Coronary artery (tissue), 2 donors: ENCODE results near the gene PDE4A.
"Not testable (repeated sequence)": the region's sequence is repeated elsewhere in the genome, so short reads cannot be mapped to it uniquely, and the experiment has no call there.

Experiments used
- DNase-seq: peaks from one replicate; pipeline ENCODE4 v3.0.0-alpha.2; 2017; ENCODE audit warnings: low spot score
- H3K27ac ChIP-seq, 2 donors: fragments of 200-600 bp; sonication (generic); one replicate each; pipeline ENCODE4 v1.5.1; 2016 to 2019
- H3K4me3 ChIP-seq: fragments of 200-600 bp; sonication (generic); 2 replicates; pipeline ENCODE4 v1.5.1; 2016; ENCODE audit warnings: mild to moderate bottlenecking, moderate library complexity
- TF ChIP-seq, protein P1 (sequence below): fragments of 200-600 bp; sonication (generic); IDR thresholded peaks from one replicate; pipeline ENCODE4 v1.5.1; 2019; ENCODE audit warnings: antibody characterized with exemption

Gene PDE4A

DNA sequence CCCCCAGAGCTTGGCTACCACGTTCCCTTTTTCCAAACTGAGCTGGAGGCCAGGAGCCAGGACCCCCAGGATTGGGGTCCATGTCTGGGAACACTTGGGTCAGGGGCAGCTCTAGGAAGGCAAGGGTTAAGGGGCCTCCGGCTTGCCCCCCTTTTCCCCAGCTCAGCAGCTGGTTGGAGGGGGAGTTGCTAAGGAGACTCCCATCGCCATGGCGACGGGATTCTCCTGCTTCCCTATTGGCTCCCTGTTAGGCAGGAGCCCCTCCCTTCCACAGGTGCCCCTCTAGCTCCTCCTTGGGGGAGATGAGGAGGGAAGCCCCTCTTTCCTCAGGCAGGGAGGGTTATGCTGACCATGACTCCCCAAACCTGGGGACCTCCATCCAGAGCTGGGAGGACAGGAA is 33.9 kb downstream of the PDE4A start:
- TF ChIP-seq, protein P1, sequence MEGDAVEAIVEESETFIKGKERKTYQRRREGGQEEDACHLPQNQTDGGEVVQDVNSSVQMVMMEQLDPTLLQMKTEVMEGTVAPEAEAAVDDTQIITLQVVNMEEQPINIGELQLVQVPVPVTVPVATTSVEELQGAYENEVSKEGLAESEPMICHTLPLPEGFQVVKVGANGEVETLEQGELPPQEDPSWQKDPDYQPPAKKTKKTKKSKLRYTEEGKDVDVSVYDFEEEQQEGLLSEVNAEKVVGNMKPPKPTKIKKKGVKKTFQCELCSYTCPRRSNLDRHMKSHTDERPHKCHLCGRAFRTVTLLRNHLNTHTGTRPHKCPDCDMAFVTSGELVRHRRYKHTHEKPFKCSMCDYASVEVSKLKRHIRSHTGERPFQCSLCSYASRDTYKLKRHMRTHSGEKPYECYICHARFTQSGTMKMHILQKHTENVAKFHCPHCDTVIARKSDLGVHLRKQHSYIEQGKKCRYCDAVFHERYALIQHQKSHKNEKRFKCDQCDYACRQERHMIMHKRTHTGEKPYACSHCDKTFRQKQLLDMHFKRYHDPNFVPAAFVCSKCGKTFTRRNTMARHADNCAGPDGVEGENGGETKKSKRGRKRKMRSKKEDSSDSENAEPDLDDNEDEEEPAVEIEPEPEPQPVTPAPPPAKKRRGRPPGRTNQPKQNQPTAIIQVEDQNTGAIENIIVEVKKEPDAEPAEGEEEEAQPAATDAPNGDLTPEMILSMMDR: no peak
- no peak for DNase-seq
- H3K27ac ChIP-seq: no peak overlapping the region
- no peak overlapping the region for H3K4me3 ChIP-seq

- not testable (repeated sequence) for H3K4me3 ChIP-seq, DNase-seq, H3K27ac ChIP-seq
Measured at GRCh38 chr19:10458733-10459132, 38.4 kb downstream of the PDE4A start.

- H3K4me3 ChIP-seq: peak overlapping the region; percentile 66
- TF ChIP-seq, protein P1: no peak
- DNase-seq: no peak
- H3K27ac ChIP-seq: no peak overlapping the region
Measured at GRCh38 chr19:10460714-10461046, 40.3 kb downstream of the PDE4A start.

DNA sequence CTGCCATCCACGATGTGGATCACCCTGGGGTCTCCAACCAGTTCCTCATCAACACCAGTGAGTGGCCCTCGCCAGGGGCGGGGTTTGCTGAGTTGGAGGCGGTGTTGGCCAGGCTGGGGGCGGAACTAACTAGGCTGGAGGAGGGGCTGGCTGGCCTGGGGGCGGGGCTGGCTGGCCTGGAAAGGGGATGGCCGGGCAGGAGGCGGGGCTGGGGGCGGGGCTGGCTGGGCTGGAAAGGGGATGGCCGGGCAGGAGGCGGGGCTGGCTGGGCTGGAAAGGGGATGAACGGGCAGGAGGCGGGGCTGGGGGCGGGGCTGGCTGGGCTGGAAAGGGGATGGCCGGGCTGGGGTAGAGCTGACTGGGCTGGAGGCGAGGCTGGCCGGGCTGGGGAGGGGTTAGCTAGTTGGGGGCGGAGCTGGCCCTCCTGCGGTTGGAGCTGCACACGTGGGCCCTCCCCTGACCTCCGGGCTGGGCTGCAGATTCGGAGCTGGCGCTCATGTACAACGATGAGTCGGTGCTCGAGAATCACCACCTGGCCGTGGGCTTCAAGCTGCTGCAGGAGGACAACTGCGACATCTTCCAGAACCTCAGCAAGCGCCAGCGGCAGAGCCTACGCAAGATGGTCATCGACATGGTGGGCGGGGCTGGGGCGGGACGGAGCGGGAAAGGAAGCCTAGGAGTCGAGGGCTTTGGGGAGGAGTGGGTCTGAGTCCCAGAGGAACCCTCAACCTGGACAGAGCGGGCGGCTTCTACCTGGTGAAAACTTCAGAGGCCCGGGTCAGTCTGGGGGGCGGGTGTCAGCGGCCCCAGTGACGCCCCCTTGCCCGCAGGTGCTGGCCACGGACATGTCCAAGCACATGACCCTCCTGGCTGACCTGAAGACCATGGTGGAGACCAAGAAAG is 41.0 kb downstream of the PDE4A start:
- Histone ChIP-seq H3K27ac (no peak overlapping the region), H3K4me3 (peak overlapping the region; percentile 66)
- TF ChIP-seq, protein P1: no peak
- peak; percentile 94 for DNase-seq

DNA sequence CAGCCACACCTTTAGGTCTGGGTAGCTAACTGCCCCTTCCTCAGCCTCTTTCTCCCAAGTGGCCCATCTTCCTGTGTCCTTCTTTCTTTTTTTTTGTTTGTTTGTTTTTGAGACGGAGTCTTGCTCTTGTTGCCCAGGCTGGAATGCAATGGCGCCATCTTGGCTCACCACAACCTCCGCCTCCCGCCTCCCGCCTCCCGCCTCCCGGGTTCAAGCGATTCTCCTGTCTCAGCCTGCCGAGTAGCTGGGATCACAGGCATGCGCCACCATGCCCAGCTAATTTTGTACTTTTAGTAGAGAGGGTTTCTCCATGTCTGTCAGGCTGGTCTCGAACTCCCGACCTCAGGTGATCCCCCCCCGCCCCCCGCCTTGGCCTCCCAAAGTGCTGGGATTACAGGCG is 41.7 kb downstream of the PDE4A start:
- H3K4me3 ChIP-seq, DNase-seq: not testable (repeated sequence)

DNA sequence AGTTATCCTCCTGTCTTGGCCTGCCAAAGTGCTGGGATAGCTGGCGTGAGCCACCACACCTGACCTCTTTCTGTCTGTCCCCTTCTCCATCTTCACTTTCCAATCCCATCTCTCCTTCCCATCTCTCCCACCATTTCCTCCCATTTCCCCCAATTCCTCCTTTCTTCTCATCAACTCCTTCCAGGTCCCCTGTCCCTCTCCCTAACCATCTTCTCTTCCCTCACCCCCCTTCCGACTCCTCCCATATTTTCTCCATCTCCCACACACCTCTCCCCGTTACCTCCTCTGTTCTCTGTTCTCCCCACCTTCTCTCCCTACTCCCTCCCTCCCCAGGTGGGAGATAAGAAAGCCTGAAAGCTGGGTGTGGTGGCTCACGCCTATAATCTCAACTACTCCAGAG is 42.2 kb downstream of the PDE4A start:
- no peak overlapping the region for H3K27ac ChIP-seq
- no peak for DNase-seq
- H3K4me3 ChIP-seq: no peak overlapping the region
- TF ChIP-seq, protein P1: no peak

More for the DNA sequence above, 41.7 kb downstream of the PDE4A start:
- not testable (repeated sequence) for H3K27ac ChIP-seq

- Histone ChIP-seq H3K4me3 (no peak overlapping the region), H3K27ac (no peak overlapping the region)
- TF ChIP-seq, protein P1: no peak
- DNase-seq: no peak
Measured at GRCh38 chr19:10464456-10464855, 44.1 kb downstream of the PDE4A start.

GRCh38 chr19:10467104-10467706 is 46.9 kb downstream of the PDE4A start:
- Histone ChIP-seq H3K27ac (no peak overlapping the region), H3K4me3 (no peak overlapping the region)
- DNase-seq: no peak
- TF ChIP-seq, protein P1: no peak
